CD4-positive, alpha-beta T cell (primary cell): Measurements from ENCODE around the gene APOD. TPM values are rescaled to one million over a fixed set of nuclear protein-coding genes. Genes with fewer than 3 reads are reported as not detected.
A peak's percentile ranks its signal among the peaks of the same experiment; 100 is the strongest.

Source experiments
- ATAC-seq: fragments of 200-7000 bp; cut with Tn5 transposase; one replicate; pipeline ENCODE4 v1.10.0; 2022; ENCODE audit warnings: mild to moderate bottlenecking; ENCODE audit not compliant: poor library complexity
- CTCF ChIA-PET: fragments of 350-600 bp; sonication (Branson Sonifier 250); formaldehyde crosslinking; loops from one replicate; lab custom pipeline; 2021; ENCODE audit warnings: antibody characterized with exemption, inconsistent platforms; lab: Charles Lee
- POLR2A ChIA-PET: fragments of 350-600 bp; sonication (Branson Sonifier 250); formaldehyde crosslinking; loops from one replicate; lab custom pipeline; 2021; ENCODE audit warnings: antibody characterized with exemption, inconsistent platforms; lab: Charles Lee
- DNase-seq, 14 experiments: peaks; one replicate each; pipeline ENCODE4 v3.0.0-alpha.2; 2013 to 2020; ENCODE audit warnings: mixed read lengths in 2 of 14
- H3K27ac ChIP-seq, 2 donors: one replicate each; pipeline versions ENCODE4 v1.5.1 to v1.7.0; 2013; ENCODE audit warnings: low read length in 2 of 2, low read depth in 1 of 2, mild to moderate bottlenecking in 1 of 2
- H3K27me3 ChIP-seq, 2 experiments: 1 replicate in 1 of 2; 2 replicates in 1 of 2; pipeline versions ENCODE4 v1.6.1 to v1.7.0; 2013; ENCODE audit warnings: low read length in 2 of 2, control low read depth in 1 of 2, mild to moderate bottlenecking in 1 of 2, moderate library complexity in 1 of 2; ENCODE audit not compliant: insufficient read depth in 2 of 2, control insufficient read depth in 1 of 2
- H3K36me3 ChIP-seq: one replicate; pipeline ENCODE4 v1.6.1; 2013; ENCODE audit warnings: low read length, control low read depth; ENCODE audit not compliant: insufficient read depth
- H3K4me1 ChIP-seq: one replicate; pipeline ENCODE4 v1.6.1; 2013; ENCODE audit warnings: low read length, control low read depth; ENCODE audit not compliant: insufficient read depth
- H3K4me3 ChIP-seq: one replicate; pipeline ENCODE4 v1.5.1; 2013; ENCODE audit warnings: mild to moderate bottlenecking, low read length, moderate library complexity
- H3K9me3 ChIP-seq, 2 experiments: 1 replicate in 1 of 2; 2 replicates in 1 of 2; pipeline versions ENCODE4 v1.6.1 to v1.7.0; 2013; ENCODE audit warnings: low read length in 2 of 2, mild to moderate bottlenecking in 2 of 2, control low read depth in 1 of 2, moderate library complexity in 1 of 2; ENCODE audit not compliant: control insufficient read depth in 1 of 2, insufficient read depth in 1 of 2
- H3K27ac Mint-ChIP-seq: one replicate; pipeline ENCODE4 v1.8.0; 2020; ENCODE audit warnings: mixed read lengths
- H3K27me3 Mint-ChIP-seq: one replicate; pipeline ENCODE4 v1.8.0; 2021; ENCODE audit warnings: mixed read lengths
- H3K36me3 Mint-ChIP-seq: one replicate; pipeline ENCODE4 v1.8.0; 2021; ENCODE audit warnings: low read depth, mixed read lengths
- H3K4me1 Mint-ChIP-seq: one replicate; pipeline ENCODE4 v1.8.0; 2021; ENCODE audit warnings: low read depth, mixed read lengths
- H3K4me3 Mint-ChIP-seq: one replicate; pipeline ENCODE4 v1.8.0; 2020; ENCODE audit warnings: mild to moderate bottlenecking, mixed read lengths
- H3K9me3 Mint-ChIP-seq: one replicate; pipeline ENCODE4 v1.8.0; 2020; ENCODE audit warnings: mixed read lengths
- CTCF ChIP-seq: fragments of 200-600 bp; IDR thresholded peaks from one replicate; pipeline ENCODE4 v1.8.0; 2022; ENCODE audit warnings: antibody characterized with exemption, mild to moderate bottlenecking
- intact Hi-C, 2 experiments: fragments of 100-400 bp; cut with DNase I in 1 of 2; cut with micrococcal nuclease in 1 of 2; formaldehyde crosslinking; loops; one replicate each; pipeline versions ENCODE4 v1.15.1 to v1.9.0; 2023 to 2025; cut with DNase I, micrococcal nuclease
- total RNA-seq, 174 experiments: library from RNA in 2 of 174; stranded (reverse) in 2 of 174; gene quantifications; one replicate each; pipeline ENCODE4 v1.2.3 and lab custom pipeline; 2021 to 2026

The APOD gene
- total RNA-seq, 2 experiments from 2014 or later: not detected

- H3K36me3 ChIP-seq: no peaks in the 10 kb centered on the region
- H3K4me1 Mint-ChIP-seq: peaks cover 93% of the 10 kb centered on the region
- no peak for TF ChIP-seq CTCF
- no peaks in the 10 kb centered on the region for H3K27me3 ChIP-seq
- H3K9me3 Mint-ChIP-seq: no peaks in the 10 kb centered on the region
- CTCF ChIA-PET: interaction anchor here (3.0 kb wide), 1 partner anchor 281 kb away, joined by 12 read pairs; the partner anchor contains the start of gene XXYLT1
- peak overlapping the region; percentile 93 for H3K27ac Mint-ChIP-seq
- H3K9me3 ChIP-seq: no peaks in the 10 kb centered on the region
- H3K27ac ChIP-seq: peak overlapping the region; percentile 80 to 81
- intact Hi-C loops: loop anchor here in 1 of 2 experiments (5.0 to 10.0 kb wide), 3 partner anchors 56 to 356 kb away; partner anchors contain the start of gene TNK2
- POLR2A ChIA-PET: interaction anchor here (9.6 kb wide), 1 partner anchor 11 kb away, joined by 202 read pairs; the partner anchor contains the start of gene PPP1R2
- H3K4me3 Mint-ChIP-seq: peak overlapping the region; percentile 67
- no peak overlapping the region for H3K4me3 ChIP-seq
- no peak for ATAC-seq
- DNase-seq: no peak
- peaks cover 91% of the 10 kb centered on the region for H3K4me1 ChIP-seq
- no peaks in the 10 kb centered on the region for H3K27me3 Mint-ChIP-seq
- no peaks in the 10 kb centered on the region for H3K36me3 Mint-ChIP-seq
These were observed 32.3 kb downstream of the APOD start for GRCh38 chr3:195551381-195551978.

GRCh38 chr3:195550723-195551122 lies 33.0 kb downstream of the APOD start:
- H3K4me1 ChIP-seq: peaks cover 91% of the 10 kb centered on the region
- H3K4me3 Mint-ChIP-seq: peak overlapping the region; percentile 83
- no peak for TF ChIP-seq CTCF
- H3K27me3 Mint-ChIP-seq: no peaks in the 10 kb centered on the region
- peak overlapping the region; percentile 45 for H3K4me3 ChIP-seq
- H3K4me1 Mint-ChIP-seq: peaks cover 93% of the 10 kb centered on the region
- no peaks in the 10 kb centered on the region for H3K9me3 Mint-ChIP-seq
- ATAC-seq (no peak), DNase-seq (peak in 4 of 14 experiments; percentile 23 to 61 (median 41))
- no peaks in the 10 kb centered on the region for H3K36me3 ChIP-seq
- H3K27me3 ChIP-seq: no peaks in the 10 kb centered on the region
- ChIA-PET CTCF (interaction anchor here (1.4 to 3.0 kb wide), 3 partner anchors 29 to 300 kb away, joined by 3 to 12 read pairs (median 8); partner anchors contain the start of gene XXYLT1), POLR2A (interaction anchor here (0.8 to 9.6 kb wide), 19 partner anchors 8 to 967 kb away, joined by 3 to 202 read pairs (median 6); partner anchors contain the start of genes ACAP2, LSG1, PPP1R2 and TNK2)
- H3K27ac Mint-ChIP-seq: peak overlapping the region; percentile 93
- H3K9me3 ChIP-seq: no peaks in the 10 kb centered on the region
- peak overlapping the region; percentile 80 to 81 for H3K27ac ChIP-seq
- no peaks in the 10 kb centered on the region for H3K36me3 Mint-ChIP-seq
- intact Hi-C loops: loop anchor here in 1 of 2 experiments (1.0 to 10.0 kb wide), 4 partner anchors 8 to 357 kb away; partner anchors contain the start of gene TNK2

- H3K4me1 ChIP-seq: peaks cover 92% of the 10 kb centered on the region
These were observed 33.7 kb downstream of the APOD start for GRCh38 chr3:195549931-195550519.

More at GRCh38 chr3:195549931-195550519, 33.7 kb downstream of the APOD start:
- DNase-seq: peak; percentile 69 to 94 (median 80)
- POLR2A ChIA-PET: interaction anchor here (0.6 to 9.6 kb wide), 23 partner anchors 8 to 967 kb away, joined by 3 to 202 read pairs (median 6); partner anchors contain the start of genes ACAP2, LSG1, PPP1R2 and TNK2
- Histone ChIP-seq H3K36me3 (no peaks in the 10 kb centered on the region), H3K4me3 (peak overlapping the region; percentile 45), H3K27ac (peak overlapping the region; percentile 80 to 81), H3K9me3 (no peaks in the 10 kb centered on the region), H3K27me3 (no peaks in the 10 kb centered on the region)
- CTCF ChIA-PET: interaction anchor here (0.6 to 3.0 kb wide), 5 partner anchors 9 to 301 kb away, joined by 3 to 12 read pairs (median 4); partner anchors contain the start of gene XXYLT1
- Mint-ChIP-seq H3K27ac (peak overlapping the region; percentile 93), H3K27me3 (no peaks in the 10 kb centered on the region), H3K9me3 (no peaks in the 10 kb centered on the region), H3K4me1 (peaks cover 93% of the 10 kb centered on the region), H3K4me3 (peak overlapping the region; percentile 83), H3K36me3 (no peaks in the 10 kb centered on the region)
- TF ChIP-seq CTCF: no peak
- peak; percentile 78 for ATAC-seq
- intact Hi-C loops: loop anchor here (1.0 to 10.0 kb wide), 8 partner anchors 8 to 1065 kb away; partner anchors contain the start of genes ATP13A3 (in 1 of the 2), LSG1 (in 1 of the 2) and TNK2 (in 1 of the 2)
